Measurements from ENCODE around the gene TCTA.

TCTA gene, protein sequence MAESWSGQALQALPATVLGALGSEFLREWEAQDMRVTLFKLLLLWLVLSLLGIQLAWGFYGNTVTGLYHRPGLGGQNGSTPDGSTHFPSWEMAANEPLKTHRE

DNA sequence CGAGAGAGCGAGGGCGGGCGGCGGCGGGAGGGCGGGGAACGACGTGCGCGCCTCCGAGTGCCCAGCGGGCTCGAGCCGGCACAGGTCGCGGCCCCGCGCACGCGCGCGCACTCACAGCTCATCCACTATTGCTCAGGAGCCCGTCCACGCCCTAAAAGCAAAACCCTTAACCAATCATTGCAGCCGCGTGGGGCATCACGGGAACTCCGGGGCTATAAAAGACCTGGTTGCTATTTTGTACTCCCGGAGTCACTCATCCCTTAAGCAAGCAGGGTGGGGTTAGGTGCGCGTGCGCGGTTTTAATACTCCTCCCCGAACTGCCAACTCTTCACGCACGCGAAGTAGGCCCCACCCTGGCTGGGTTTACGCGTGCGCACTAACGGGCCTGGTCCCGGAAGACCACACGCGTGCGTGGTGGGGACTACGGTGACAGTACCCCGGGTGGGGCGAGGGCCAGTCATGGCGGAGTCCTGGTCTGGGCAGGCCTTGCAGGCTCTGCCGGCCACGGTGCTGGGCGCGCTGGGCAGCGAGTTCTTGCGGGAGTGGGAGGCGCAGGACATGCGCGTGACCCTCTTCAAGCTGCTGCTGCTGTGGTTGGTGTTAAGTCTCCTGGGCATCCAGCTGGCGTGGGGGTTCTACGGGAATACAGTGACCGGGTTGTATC, at the start of gene TCTA, which contains the start of gene RHOA:
Gene TCTA (plus strand): TSS at position 456 of the 664 bp plus-strand sequence. CDS start 4 bp downstream, at position 460.
Gene RHOA (minus strand): TSS at position 9 of the 664 bp plus-strand sequence. CDS start 36,387 bp downstream, outside the sequence.
- Histone ChIP-seq H3K36me3 (ENCODE audit: control insufficient read depth, low read depth, low read length) (no peaks in the 10 kb centered on the region), H3K9ac (ENCODE audit: low read length) (peak within 1 kb of the TSS; percentile 82), H3K9me3 (ENCODE audit: control insufficient read depth, low read depth, low read length) (no peaks in the 10 kb centered on the region), H3K27me3 (ENCODE audit: control insufficient read depth, insufficient read depth, low read length) (no peaks in the 10 kb centered on the region), H3K27ac (ENCODE audit: low read length) (peak within 1 kb of the TSS; percentile 57), H3K4me1 (ENCODE audit: control insufficient read depth, low read depth, low read length) (peaks cover 13% of the 10 kb centered on the region), H3K4me3 (ENCODE audit: low read length) (peak within 1 kb of the TSS; percentile 97)

DNA sequence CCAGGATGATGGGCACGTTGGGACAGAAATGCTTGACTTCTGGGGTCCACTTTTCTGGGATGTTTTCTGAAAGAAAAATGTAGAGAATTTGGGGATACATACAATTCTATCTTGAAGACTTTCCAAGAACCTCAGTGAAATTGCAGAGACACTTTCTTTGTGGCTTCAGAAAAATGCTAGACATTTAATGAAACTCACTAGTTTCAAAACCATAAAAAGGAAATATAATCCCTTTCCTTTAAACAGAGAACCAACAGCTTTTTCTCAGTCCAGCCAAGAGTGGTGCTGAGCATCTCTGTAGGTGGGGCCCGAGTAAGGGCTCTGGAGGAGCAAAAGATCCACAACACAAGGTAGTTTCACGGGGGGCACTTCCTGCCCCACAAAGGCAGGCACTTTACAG, 49.7 kb upstream of the TCTA start:
- no peaks in the 10 kb centered on the region for H3K9me3 ChIP-seq (ENCODE audit: control insufficient read depth, low read depth, low read length)
- no peak overlapping the region for H3K9ac ChIP-seq (ENCODE audit: low read length)
- no peak overlapping the region for H3K4me3 ChIP-seq (ENCODE audit: low read length)
- H3K27me3 ChIP-seq (ENCODE audit: control insufficient read depth, insufficient read depth, low read length) = no peaks in the 10 kb centered on the region
- peaks cover 11% of the 10 kb centered on the region for H3K4me1 ChIP-seq (ENCODE audit: control insufficient read depth, low read depth, low read length)
- H3K27ac ChIP-seq (ENCODE audit: low read length) = no peak overlapping the region
- H3K36me3 ChIP-seq (ENCODE audit: control insufficient read depth, low read depth, low read length) = peaks cover 43% of the 10 kb centered on the region

- H3K27me3 ChIP-seq (ENCODE audit: control insufficient read depth, insufficient read depth, low read length) = no peaks in the 10 kb centered on the region
- peaks cover 65% of the 10 kb centered on the region for H3K36me3 ChIP-seq (ENCODE audit: control insufficient read depth, low read depth, low read length)
- no peak overlapping the region for H3K9ac ChIP-seq (ENCODE audit: low read length)
- no peak overlapping the region for H3K4me3 ChIP-seq (ENCODE audit: low read length)
- H3K4me1 ChIP-seq (ENCODE audit: control insufficient read depth, low read depth, low read length) = no peaks in the 10 kb centered on the region
- H3K9me3 ChIP-seq (ENCODE audit: control insufficient read depth, low read depth, low read length) = no peaks in the 10 kb centered on the region
- no peak overlapping the region for H3K27ac ChIP-seq (ENCODE audit: low read length)
Observed at GRCh38 chr3:49370585-49371290, 41.5 kb upstream of the TCTA start.

GRCh38 chr3:49371946-49372345, 40.3 kb upstream of the TCTA start:
- Histone ChIP-seq H3K36me3 (ENCODE audit: control insufficient read depth, low read depth, low read length) (peaks cover 55% of the 10 kb centered on the region), H3K9ac (ENCODE audit: low read length) (no peak overlapping the region), H3K27me3 (ENCODE audit: control insufficient read depth, insufficient read depth, low read length) (no peaks in the 10 kb centered on the region), H3K4me3 (ENCODE audit: low read length) (no peak overlapping the region), H3K9me3 (ENCODE audit: control insufficient read depth, low read depth, low read length) (no peaks in the 10 kb centered on the region), H3K27ac (ENCODE audit: low read length) (no peak overlapping the region), H3K4me1 (ENCODE audit: control insufficient read depth, low read depth, low read length) (no peaks in the 10 kb centered on the region)

DNA sequence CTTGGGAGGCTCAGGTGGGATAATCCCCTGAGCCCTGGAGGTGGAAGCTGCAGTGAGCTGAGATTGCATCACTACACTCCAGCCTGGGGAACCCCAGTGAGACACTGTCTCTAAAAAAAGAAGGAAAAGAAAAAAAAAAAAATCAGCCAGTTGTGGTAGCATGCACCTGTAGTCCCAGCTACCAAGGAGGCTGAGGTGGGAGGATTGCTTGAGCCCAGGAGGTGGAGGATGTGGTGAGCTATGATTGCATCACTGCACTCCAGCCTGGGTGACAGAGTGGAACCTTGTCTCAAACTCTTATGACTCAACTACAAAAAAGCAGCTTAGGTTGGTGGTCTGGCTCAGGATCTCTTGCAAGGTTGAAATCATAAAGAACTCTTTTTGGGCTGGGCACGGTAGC, 34.7 kb upstream of the TCTA start:
- no peak overlapping the region for H3K27ac ChIP-seq (ENCODE audit: low read length)

GRCh38 chr3:49378249-49378895, 33.9 kb upstream of the TCTA start:
- H3K36me3 ChIP-seq (ENCODE audit: control insufficient read depth, low read depth, low read length) = peaks cover 21% of the 10 kb centered on the region
- no peak overlapping the region for H3K9ac ChIP-seq (ENCODE audit: low read length)
- H3K27ac ChIP-seq (ENCODE audit: low read length) = no peak overlapping the region
- no peaks in the 10 kb centered on the region for H3K9me3 ChIP-seq (ENCODE audit: control insufficient read depth, low read depth, low read length)
- no peaks in the 10 kb centered on the region for H3K27me3 ChIP-seq (ENCODE audit: control insufficient read depth, insufficient read depth, low read length)
- no peaks in the 10 kb centered on the region for H3K4me1 ChIP-seq (ENCODE audit: control insufficient read depth, low read depth, low read length)
- no peak overlapping the region for H3K4me3 ChIP-seq (ENCODE audit: low read length)

More for the DNA sequence above, 34.7 kb upstream of the TCTA start:
- H3K9me3 ChIP-seq (ENCODE audit: control insufficient read depth, low read depth, low read length) = no peaks in the 10 kb centered on the region
- no peaks in the 10 kb centered on the region for H3K4me1 ChIP-seq (ENCODE audit: control insufficient read depth, low read depth, low read length)
- H3K4me3 ChIP-seq (ENCODE audit: low read length) = no peak overlapping the region
- no peak overlapping the region for H3K9ac ChIP-seq (ENCODE audit: low read length)
- no peaks in the 10 kb centered on the region for H3K27me3 ChIP-seq (ENCODE audit: control insufficient read depth, insufficient read depth, low read length)
- peaks cover 29% of the 10 kb centered on the region for H3K36me3 ChIP-seq (ENCODE audit: control insufficient read depth, low read depth, low read length)

- H3K4me3 ChIP-seq (ENCODE audit: low read length) = no peak overlapping the region
- H3K36me3 ChIP-seq (ENCODE audit: control insufficient read depth, low read depth, low read length) = no peaks in the 10 kb centered on the region
Observed at GRCh38 chr3:49383387-49383786, 28.8 kb upstream of the TCTA start.

GRCh38 chr3:49385617-49386016, 26.6 kb upstream of the TCTA start:
- Histone ChIP-seq H3K9ac (ENCODE audit: low read length) (no peak overlapping the region), H3K4me1 (ENCODE audit: control insufficient read depth, low read depth, low read length) (no peaks in the 10 kb centered on the region), H3K27me3 (ENCODE audit: control insufficient read depth, insufficient read depth, low read length) (no peaks in the 10 kb centered on the region), H3K36me3 (ENCODE audit: control insufficient read depth, low read depth, low read length) (no peaks in the 10 kb centered on the region), H3K27ac (ENCODE audit: low read length) (no peak overlapping the region), H3K9me3 (ENCODE audit: control insufficient read depth, low read depth, low read length) (no peaks in the 10 kb centered on the region), H3K4me3 (ENCODE audit: low read length) (no peak overlapping the region)

More at GRCh38 chr3:49383387-49383786, 28.8 kb upstream of the TCTA start:
- Histone ChIP-seq H3K4me1 (ENCODE audit: control insufficient read depth, low read depth, low read length) (no peaks in the 10 kb centered on the region), H3K9ac (ENCODE audit: low read length) (no peak overlapping the region), H3K9me3 (ENCODE audit: control insufficient read depth, low read depth, low read length) (no peaks in the 10 kb centered on the region), H3K27me3 (ENCODE audit: control insufficient read depth, insufficient read depth, low read length) (no peaks in the 10 kb centered on the region), H3K27ac (ENCODE audit: low read length) (no peak overlapping the region)

DNA sequence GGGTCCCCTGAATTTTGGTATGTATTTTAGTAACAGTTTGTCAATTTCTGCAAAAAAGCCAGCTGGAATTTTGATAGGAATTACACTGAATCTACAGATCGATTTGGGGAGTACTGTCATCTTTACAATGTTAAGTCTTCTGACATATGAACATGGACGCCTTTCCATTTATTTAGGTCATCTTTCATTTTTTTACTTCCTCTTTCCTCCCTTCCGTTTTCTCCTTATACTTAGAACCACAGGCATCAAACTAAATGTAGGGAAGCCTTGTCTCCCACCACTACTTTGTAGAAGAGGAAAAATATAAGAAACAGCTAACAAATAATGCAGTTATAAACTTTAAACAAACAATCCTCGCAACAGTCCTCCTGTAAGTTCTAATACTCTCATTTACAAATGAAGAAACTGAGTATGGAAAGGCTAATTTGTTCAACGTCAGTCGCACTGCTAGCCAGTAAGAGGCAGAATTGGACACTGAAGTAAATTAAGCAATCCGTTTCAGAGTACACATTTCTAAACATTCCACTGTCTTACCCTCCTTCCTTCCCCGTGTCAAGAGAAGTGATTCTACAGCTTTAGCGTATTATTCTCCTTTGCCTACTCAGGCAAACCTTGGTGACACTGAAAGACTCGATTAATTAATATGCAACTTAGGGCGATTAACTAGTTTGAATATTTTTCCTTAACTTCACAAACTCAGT, 26.0 kb upstream of the TCTA start:
- no peaks in the 10 kb centered on the region for H3K27me3 ChIP-seq (ENCODE audit: control insufficient read depth, insufficient read depth, low read length)
- no peak overlapping the region for H3K27ac ChIP-seq (ENCODE audit: low read length)
- no peaks in the 10 kb centered on the region for H3K4me1 ChIP-seq (ENCODE audit: control insufficient read depth, low read depth, low read length)
- no peaks in the 10 kb centered on the region for H3K36me3 ChIP-seq (ENCODE audit: control insufficient read depth, low read depth, low read length)
- no peak overlapping the region for H3K9ac ChIP-seq (ENCODE audit: low read length)
- H3K9me3 ChIP-seq (ENCODE audit: control insufficient read depth, low read depth, low read length) = no peaks in the 10 kb centered on the region
- no peak overlapping the region for H3K4me3 ChIP-seq (ENCODE audit: low read length)

DNA sequence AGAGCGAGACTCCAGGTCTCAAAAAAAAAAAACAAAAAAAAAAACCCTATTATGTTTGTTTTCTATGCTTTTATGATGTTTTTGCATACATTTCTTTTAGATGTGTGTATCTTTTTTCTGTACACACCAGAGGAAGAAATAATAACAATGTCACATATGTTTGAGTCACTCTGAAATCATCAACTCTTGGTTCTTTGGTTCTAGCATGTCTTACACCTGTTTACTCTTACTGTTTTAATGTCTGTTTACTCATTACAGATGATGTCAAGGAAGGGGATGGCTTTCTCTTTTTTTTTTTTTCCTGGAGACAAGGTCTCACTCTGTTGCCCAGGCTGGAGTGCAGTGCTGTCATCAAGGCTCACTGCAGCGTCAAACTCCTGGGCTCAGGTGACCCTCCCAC, 24.5 kb upstream of the TCTA start:
- H3K9ac ChIP-seq (ENCODE audit: low read length) = no peak overlapping the region
- no peaks in the 10 kb centered on the region for H3K9me3 ChIP-seq (ENCODE audit: control insufficient read depth, low read depth, low read length)
- H3K4me3 ChIP-seq (ENCODE audit: low read length) = no peak overlapping the region
- no peak overlapping the region for H3K27ac ChIP-seq (ENCODE audit: low read length)
- no peaks in the 10 kb centered on the region for H3K27me3 ChIP-seq (ENCODE audit: control insufficient read depth, insufficient read depth, low read length)
- no peaks in the 10 kb centered on the region for H3K36me3 ChIP-seq (ENCODE audit: control insufficient read depth, low read depth, low read length)
- no peaks in the 10 kb centered on the region for H3K4me1 ChIP-seq (ENCODE audit: control insufficient read depth, low read depth, low read length)

- Histone ChIP-seq H3K36me3 (ENCODE audit: control insufficient read depth, low read depth, low read length) (no peaks in the 10 kb centered on the region), H3K9ac (ENCODE audit: low read length) (no peak overlapping the region), H3K9me3 (ENCODE audit: control insufficient read depth, low read depth, low read length) (no peaks in the 10 kb centered on the region), H3K27ac (ENCODE audit: low read length) (no peak overlapping the region), H3K27me3 (ENCODE audit: control insufficient read depth, insufficient read depth, low read length) (no peaks in the 10 kb centered on the region), H3K4me1 (ENCODE audit: control insufficient read depth, low read depth, low read length) (no peaks in the 10 kb centered on the region), H3K4me3 (ENCODE audit: low read length) (no peak overlapping the region)
Observed at GRCh38 chr3:49388289-49388820, 23.9 kb upstream of the TCTA start.
